Esophagus muscularis mucosa (tissue), 4 donors: Measurements from ENCODE around the gene PDSS2.

Source experiments
- EP300 ChIP-seq: sonication (generic); formaldehyde crosslinking; IDR thresholded peaks from one replicate; pipeline ENCODE4 v1.6.1; 2017; ENCODE audit warnings: antibody characterized with exemption
- POLR2AphosphoS5 ChIP-seq, 2 donors: sonication (generic); formaldehyde crosslinking; IDR thresholded peaks; one replicate each; pipeline ENCODE4 v1.6.1; 2017; ENCODE audit warnings: antibody characterized with exemption in 2 of 2
- TF ChIP-seq, protein P1 (sequence below), 3 experiments: fragments of 200-600 bp in 2 of 3; fragments of 450-650 bp in 1 of 3; sonication (generic) in 2 of 3; IDR thresholded peaks; one replicate each; pipeline ENCODE4 v1.5.1; 2017 to 2019; ENCODE audit warnings: antibody characterized with exemption in 3 of 3, mild to moderate bottlenecking in 2 of 3, moderate library complexity in 1 of 3

DNA sequence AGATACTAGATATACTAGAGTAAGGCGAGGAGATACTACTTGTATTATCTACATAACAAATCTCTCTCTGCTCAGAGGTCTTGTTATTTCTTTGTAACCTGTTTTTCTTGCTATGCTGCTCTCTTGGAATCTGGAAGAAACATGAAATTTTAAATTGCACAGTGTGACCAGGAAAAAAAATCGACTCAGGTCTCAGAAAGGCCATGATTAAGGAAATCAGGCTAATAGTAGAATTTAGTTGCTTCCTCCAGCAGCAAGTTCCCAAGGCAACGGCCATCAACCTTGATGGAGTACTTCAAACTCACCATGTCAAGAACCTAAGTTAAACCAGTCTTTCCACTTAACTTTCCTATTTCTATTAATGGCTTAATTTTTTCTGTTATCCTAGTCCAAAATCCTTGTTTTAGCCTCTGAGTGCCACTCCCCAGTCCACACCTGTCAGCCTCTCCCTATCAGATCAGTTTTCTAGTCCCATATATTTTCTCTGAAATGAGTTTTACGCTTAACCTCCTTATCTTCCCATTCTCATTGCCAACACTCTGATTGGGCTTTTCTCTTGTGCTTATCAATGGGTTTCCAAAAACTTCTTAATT is 256.4 kb downstream of the PDSS2 start:
- no peak for TF ChIP-seq POLR2AphosphoS5 (IDR thresholded peaks at IDR 0.05)
- TF ChIP-seq, protein P1, sequence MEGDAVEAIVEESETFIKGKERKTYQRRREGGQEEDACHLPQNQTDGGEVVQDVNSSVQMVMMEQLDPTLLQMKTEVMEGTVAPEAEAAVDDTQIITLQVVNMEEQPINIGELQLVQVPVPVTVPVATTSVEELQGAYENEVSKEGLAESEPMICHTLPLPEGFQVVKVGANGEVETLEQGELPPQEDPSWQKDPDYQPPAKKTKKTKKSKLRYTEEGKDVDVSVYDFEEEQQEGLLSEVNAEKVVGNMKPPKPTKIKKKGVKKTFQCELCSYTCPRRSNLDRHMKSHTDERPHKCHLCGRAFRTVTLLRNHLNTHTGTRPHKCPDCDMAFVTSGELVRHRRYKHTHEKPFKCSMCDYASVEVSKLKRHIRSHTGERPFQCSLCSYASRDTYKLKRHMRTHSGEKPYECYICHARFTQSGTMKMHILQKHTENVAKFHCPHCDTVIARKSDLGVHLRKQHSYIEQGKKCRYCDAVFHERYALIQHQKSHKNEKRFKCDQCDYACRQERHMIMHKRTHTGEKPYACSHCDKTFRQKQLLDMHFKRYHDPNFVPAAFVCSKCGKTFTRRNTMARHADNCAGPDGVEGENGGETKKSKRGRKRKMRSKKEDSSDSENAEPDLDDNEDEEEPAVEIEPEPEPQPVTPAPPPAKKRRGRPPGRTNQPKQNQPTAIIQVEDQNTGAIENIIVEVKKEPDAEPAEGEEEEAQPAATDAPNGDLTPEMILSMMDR (IDR thresholded peaks at IDR 0.05): no peak
- TF ChIP-seq EP300: no peak
